B cell (primary cell): ENCODE results near the gene ABCB1. TPM values are rescaled to one million over a fixed set of nuclear protein-coding genes. Genes with fewer than 3 reads are reported as not detected.

Experiments used
- ATAC-seq: fragments of 200-7000 bp; cut with Tn5 transposase; one replicate; pipeline ENCODE4 v1.10.0; 2021; ENCODE audit warnings: low read depth, mild to moderate bottlenecking, moderate number of reproducible peaks, moderate library complexity
- CTCF ChIA-PET: fragments of 350-600 bp; sonication (Branson Sonifier 250); formaldehyde crosslinking; loops from one replicate; lab custom pipeline; 2021; ENCODE audit warnings: antibody characterized with exemption, inconsistent platforms; lab: Charles Lee
- POLR2A ChIA-PET: fragments of 350-600 bp; sonication (Branson Sonifier 250); formaldehyde crosslinking; loops from one replicate; lab custom pipeline; 2021; ENCODE audit warnings: antibody characterized with exemption; lab: Charles Lee
- DNase-seq: peaks from one replicate; pipeline ENCODE4 v3.0.0; 2013
- H2AFZ ChIP-seq: 2 replicates; pipeline ENCODE4 v1.6.1; 2012; ENCODE audit warnings: mild to moderate bottlenecking, low read depth, low read length; ENCODE audit not compliant: insufficient read depth, poor library complexity, severe bottlenecking
- H3K27ac ChIP-seq, 2 donors: 1 replicate in 1 of 2; 2 replicates in 1 of 2; pipeline ENCODE4 v1.5.1; 2012 to 2013; ENCODE audit warnings: low read length in 2 of 2, mild to moderate bottlenecking in 2 of 2, moderate library complexity in 1 of 2
- H3K27me3 ChIP-seq, 4 experiments: fragments of 200-600 bp in 1 of 4; sonication (generic) in 1 of 4; replicated peaks in 1 of 4; 1 replicate in 2 of 4; 2 replicates in 2 of 4; pipeline versions ENCODE4 v1.6.1 to v1.7.0; 2013 to 2016; ENCODE audit warnings: low read length in 3 of 4, mild to moderate bottlenecking in 2 of 4, mixed read lengths in 1 of 4, moderate library complexity in 1 of 4; ENCODE audit not compliant: insufficient read depth in 4 of 4, control insufficient read depth in 3 of 4; ENCODE audit errors: control extremely low read depth in 1 of 4
- H3K36me3 ChIP-seq, 2 experiments: replicated peaks in 1 of 2; 1 replicate in 1 of 2; 2 replicates in 1 of 2; pipeline versions ENCODE4 v1.6.1 to v1.7.1; 2013; ENCODE audit warnings: low read length in 1 of 2; ENCODE audit not compliant: insufficient read depth in 2 of 2, control insufficient read depth in 1 of 2; ENCODE audit errors: control extremely low read depth in 1 of 2, extremely low read depth in 1 of 2
- H3K4me1 ChIP-seq, 2 donors: fragments of 200-600 bp in 1 of 2; sonication (generic) in 1 of 2; 1 replicate in 1 of 2; 2 replicates in 1 of 2; pipeline versions ENCODE4 v1.5.1 to v1.6.1; 2013 to 2017; ENCODE audit warnings: low read length in 2 of 2; ENCODE audit not compliant: control insufficient read depth in 2 of 2, insufficient read depth in 2 of 2
- H3K4me2 ChIP-seq: replicated peaks from 2 replicates; pipeline ENCODE3; 2012; ENCODE audit warnings: mild to moderate bottlenecking, low read depth, low read length; ENCODE audit not compliant: poor library complexity, severe bottlenecking
- H3K4me3 ChIP-seq, 5 experiments: fragments of 200-600 bp in 1 of 5; sonication (generic) in 1 of 5; 1 replicate in 3 of 5; 2 replicates in 2 of 5; pipeline versions ENCODE4 v1.5.1 to v1.7.0; 2011 to 2016; ENCODE audit warnings: low read length in 4 of 5, mild to moderate bottlenecking in 4 of 5, low read depth in 2 of 5, control low read depth in 1 of 5, moderate library complexity in 1 of 5; ENCODE audit not compliant: insufficient read depth in 1 of 5; ENCODE audit errors: control extremely low read depth in 1 of 5, extremely low read depth in 1 of 5
- H3K79me2 ChIP-seq: fragments of 200-600 bp; sonication (generic); one replicate; pipeline ENCODE4 v1.6.0; 2016; ENCODE audit warnings: low read length; ENCODE audit not compliant: control insufficient read depth, insufficient read depth
- H3K9ac ChIP-seq: fragments of 200-600 bp; sonication (generic); 2 replicates; pipeline ENCODE4 v1.6.1; 2017; ENCODE audit warnings: mild to moderate bottlenecking, low read length, moderate library complexity
- H3K9me3 ChIP-seq, 3 donors: one replicate each; pipeline versions ENCODE4 v1.6.1 to v1.7.1; 2013; ENCODE audit warnings: low read length in 2 of 3; ENCODE audit not compliant: control insufficient read depth in 2 of 3, insufficient read depth in 1 of 3; ENCODE audit errors: control extremely low read depth in 1 of 3
- H4K20me1 ChIP-seq: 2 replicates; pipeline ENCODE4 v1.6.0; 2012; ENCODE audit warnings: mild to moderate bottlenecking, low read length; ENCODE audit not compliant: insufficient read depth, control insufficient read depth, poor library complexity, severe bottlenecking
- H3K27ac Mint-ChIP-seq: one replicate; pipeline ENCODE4 v1.8.0; 2021; ENCODE audit warnings: mixed read lengths
- H3K27me3 Mint-ChIP-seq: one replicate; pipeline ENCODE4 v1.8.0; 2021; ENCODE audit warnings: mixed read lengths
- H3K4me1 Mint-ChIP-seq: one replicate; pipeline ENCODE4 v1.8.0; 2021; ENCODE audit warnings: mixed read lengths
- H3K4me3 Mint-ChIP-seq: one replicate; pipeline ENCODE4 v1.8.0; 2021; ENCODE audit warnings: mixed read lengths
- H3K9me3 Mint-ChIP-seq: one replicate; pipeline ENCODE4 v1.8.0; 2022; ENCODE audit warnings: mixed read lengths; ENCODE audit not compliant: insufficient read depth
- EZH2 ChIP-seq: IDR thresholded peaks from 2 replicates; pipeline ENCODE4 v1.6.1; 2012; ENCODE audit warnings: borderline replicate concordance, low read depth, mild to moderate bottlenecking, moderate library complexity, low read length; ENCODE audit not compliant: insufficient read depth, poor library complexity, severe bottlenecking
- WGBS: methylation state at CpG from one replicate; pipeline ENCODE4 v1.1.5; 2013; ENCODE audit warnings: missing lambda C conversion rate; ENCODE audit not compliant: insufficient coverage; 5-methylcytosine and 5-hydroxymethylcytosine counted together
- intact Hi-C: fragments of 100-400 bp; cut with micrococcal nuclease; formaldehyde crosslinking; loops from one replicate; pipeline ENCODE4 v1.10.0; 2022
- polyA plus RNA-seq: library from polyadenylated mRNA; depleted of rRNA; stranded (reverse); fragments of >200 nt; gene quantifications from 2 replicates; pipeline ENCODE4 v1.2.3, GENCODE V29; 2012
- total RNA-seq, 2 donors: library from RNA; stranded (reverse); fragments of 120-200 nt in 1 of 2; gene quantifications; 1 replicate in 1 of 2; 2 replicates in 1 of 2; pipeline versions ENCODE4 v1.2.3 to v1.2.4, GENCODE V29; 2013 to 2022
- TF ChIP-seq, protein P1 (sequence below): fragments of 200-600 bp; IDR thresholded peaks from one replicate; pipeline ENCODE4 v1.8.0; 2022; ENCODE audit warnings: antibody characterized with exemption, mild to moderate bottlenecking

Gene ABCB1
- total and polyA plus RNA-seq, 2 donors (not counting 1 experiment from before 2014, with no cell fraction given), result 8.5 to 21.7 TPM

DNA sequence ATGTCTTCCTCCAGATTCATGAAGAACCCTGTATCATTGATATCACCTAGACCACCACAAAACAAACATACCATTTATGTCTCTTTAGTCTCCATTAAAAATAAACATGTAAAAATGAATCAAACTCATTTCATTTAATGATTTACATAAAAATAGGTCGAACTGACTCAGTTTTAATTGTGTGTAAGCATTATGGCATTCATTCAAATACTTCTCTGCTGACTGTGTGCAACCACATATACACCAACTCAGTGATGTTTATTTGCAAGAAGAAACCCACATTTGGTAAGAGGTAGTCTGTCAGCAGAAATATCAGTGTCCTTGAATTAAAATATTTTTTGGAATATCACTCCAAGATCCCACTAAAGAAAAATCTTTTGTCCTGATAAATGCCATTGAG lies 30.5 kb downstream of the ABCB1 start:
- CTCF ChIA-PET, result no interaction called here

DNA sequence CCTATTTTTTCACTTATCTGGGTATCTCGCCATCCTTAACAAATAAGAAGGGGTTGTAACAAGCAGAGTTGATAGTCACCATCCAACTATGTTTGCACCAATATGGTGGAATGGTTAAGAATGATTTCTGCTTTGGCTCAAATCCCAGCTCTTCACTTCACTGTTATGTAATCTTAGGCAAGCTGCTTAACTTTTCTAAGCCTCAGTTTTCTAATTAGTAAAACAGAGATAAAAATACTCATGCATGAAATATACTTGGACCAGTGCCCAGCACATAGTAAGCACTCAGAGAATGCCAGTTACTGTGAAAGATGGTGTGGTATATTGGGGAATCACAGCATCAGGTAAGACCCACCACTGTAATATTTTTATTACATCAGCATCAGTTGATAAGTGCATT lies 33.6 kb downstream of the ABCB1 start:
- no peaks in the 10 kb centered on the region for H4K20me1 ChIP-seq
- no CpG with 5 or more reads among the region's 1 CpG for WGBS
- Mint-ChIP-seq H3K4me3 (no peak overlapping the region), H3K9me3 (no peaks in the 10 kb centered on the region), H3K4me1 (peaks cover 5% of the 10 kb centered on the region), H3K27me3 (peaks cover 3% of the 10 kb centered on the region), H3K27ac (no peak overlapping the region)
- intact Hi-C loops, result loop anchor here (10.0 kb wide), 1 partner anchor 92 kb away; the partner anchor contains the start of gene ABCB4
- no peak for TF ChIP-seq EZH2
- TF ChIP-seq, protein P1, sequence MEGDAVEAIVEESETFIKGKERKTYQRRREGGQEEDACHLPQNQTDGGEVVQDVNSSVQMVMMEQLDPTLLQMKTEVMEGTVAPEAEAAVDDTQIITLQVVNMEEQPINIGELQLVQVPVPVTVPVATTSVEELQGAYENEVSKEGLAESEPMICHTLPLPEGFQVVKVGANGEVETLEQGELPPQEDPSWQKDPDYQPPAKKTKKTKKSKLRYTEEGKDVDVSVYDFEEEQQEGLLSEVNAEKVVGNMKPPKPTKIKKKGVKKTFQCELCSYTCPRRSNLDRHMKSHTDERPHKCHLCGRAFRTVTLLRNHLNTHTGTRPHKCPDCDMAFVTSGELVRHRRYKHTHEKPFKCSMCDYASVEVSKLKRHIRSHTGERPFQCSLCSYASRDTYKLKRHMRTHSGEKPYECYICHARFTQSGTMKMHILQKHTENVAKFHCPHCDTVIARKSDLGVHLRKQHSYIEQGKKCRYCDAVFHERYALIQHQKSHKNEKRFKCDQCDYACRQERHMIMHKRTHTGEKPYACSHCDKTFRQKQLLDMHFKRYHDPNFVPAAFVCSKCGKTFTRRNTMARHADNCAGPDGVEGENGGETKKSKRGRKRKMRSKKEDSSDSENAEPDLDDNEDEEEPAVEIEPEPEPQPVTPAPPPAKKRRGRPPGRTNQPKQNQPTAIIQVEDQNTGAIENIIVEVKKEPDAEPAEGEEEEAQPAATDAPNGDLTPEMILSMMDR, result no peak
- H3K4me2 ChIP-seq, result no peak overlapping the region
- no peak overlapping the region for H3K27ac ChIP-seq
- no peak for ATAC-seq
- H2AFZ ChIP-seq, result no peak overlapping the region
- ChIA-PET POLR2A (no interaction called here), CTCF (interaction anchor here (1.5 kb wide), 1 partner anchor 14 kb away, joined by 3 read pairs; no protein-coding TSS in a partner anchor)
- no peaks in the 10 kb centered on the region for H3K27me3 ChIP-seq
- H3K9me3 ChIP-seq, result no peaks in the 10 kb centered on the region
- no peaks in the 10 kb centered on the region for H3K4me1 ChIP-seq
- no peak overlapping the region for H3K9ac ChIP-seq
- H3K79me2 ChIP-seq, result no peaks in the 10 kb centered on the region
- no peak overlapping the region for H3K4me3 ChIP-seq
- peaks cover 0 to 6% of the 10 kb centered on the region in 2 experiments for H3K36me3 ChIP-seq
- no peak for DNase-seq

More for the DNA sequence above, 30.5 kb downstream of the ABCB1 start:
- intact Hi-C loops, result no loop called here
- Histone ChIP-seq H3K9ac (no peak overlapping the region), H3K9me3 (no peaks in the 10 kb centered on the region), H3K4me2 (no peak overlapping the region), H4K20me1 (no peaks in the 10 kb centered on the region), H3K4me1 (no peaks in the 10 kb centered on the region), H3K79me2 (no peaks in the 10 kb centered on the region), H3K27me3 (no peaks in the 10 kb centered on the region), H3K4me3 (no peak overlapping the region), H3K36me3 (peaks cover 0 to 6% of the 10 kb centered on the region in 2 experiments), H3K27ac (no peak overlapping the region), H2AFZ (no peak overlapping the region)
- H3K4me3 Mint-ChIP-seq, result no peak overlapping the region
- DNase-seq (no peak), ATAC-seq (no peak)
- no peaks in the 10 kb centered on the region for H3K4me1 Mint-ChIP-seq
- POLR2A ChIA-PET, result no interaction called here
- no peaks in the 10 kb centered on the region for H3K27me3 Mint-ChIP-seq
- TF ChIP-seq EZH2, result no peak
- H3K9me3 Mint-ChIP-seq, result peaks cover 2% of the 10 kb centered on the region
- no CpG with 5 or more reads among the region's 1 CpG for WGBS
- no peak overlapping the region for H3K27ac Mint-ChIP-seq
